ENCODE results near the gene CABP4. TPM values are rescaled to one million over a fixed set of nuclear protein-coding genes. Genes with fewer than 3 reads are reported as not detected.

Gene CABP4
- total RNA-seq, 1 donor from 2014 or later: 3.2 TPM

- Histone ChIP-seq H3K27ac (peak overlapping the region; percentile 65), H3K9me3 (no peaks in the 10 kb centered on the region)
Observed at GRCh38 chr11:67440229-67441097, 14.7 kb upstream of the CABP4 start.

GRCh38 chr11:67441098-67441563 lies 14.0 kb upstream of the CABP4 start:
- ATAC-seq (no peak), DNase-seq (no peak)
- H3K9me3 ChIP-seq: no peaks in the 10 kb centered on the region
- no peaks in the 10 kb centered on the region for H3K27me3 ChIP-seq
- H3K36me3 ChIP-seq: peaks cover 18% of the 10 kb centered on the region
- no peak for TF ChIP-seq CTCF (IDR thresholded peaks at IDR 0.05)
- intact Hi-C loops (cut with DNase I): no loop called here
- H3K4me1 ChIP-seq: peaks cover 24% of the 10 kb centered on the region
- H3K27ac ChIP-seq: no peak overlapping the region
- H3K4me3 ChIP-seq: no peak overlapping the region

More at GRCh38 chr11:67440229-67441097, 14.7 kb upstream of the CABP4 start:
- no peak for TF ChIP-seq CTCF (IDR thresholded peaks at IDR 0.05)
- DNase-seq (no peak), ATAC-seq (no peak)
- intact Hi-C loops (cut with DNase I): no loop called here
- Histone ChIP-seq H3K4me1 (peaks cover 24% of the 10 kb centered on the region), H3K27me3 (no peaks in the 10 kb centered on the region), H3K4me3 (no peak overlapping the region), H3K36me3 (peaks cover 25% of the 10 kb centered on the region)

GRCh38 chr11:67441731-67442351 lies 13.3 kb upstream of the CABP4 start:
- ATAC-seq (no peak), DNase-seq (no peak)
- Histone ChIP-seq H3K4me3 (no peak overlapping the region), H3K27me3 (no peaks in the 10 kb centered on the region), H3K9me3 (no peaks in the 10 kb centered on the region), H3K27ac (no peak overlapping the region), H3K36me3 (peaks cover 18% of the 10 kb centered on the region), H3K4me1 (peaks cover 24% of the 10 kb centered on the region)
- intact Hi-C loops (cut with DNase I): no loop called here
- TF ChIP-seq CTCF (IDR thresholded peaks at IDR 0.05): no peak

- H3K27me3 ChIP-seq: no peaks in the 10 kb centered on the region
- H3K4me1 ChIP-seq: peaks cover 24% of the 10 kb centered on the region
- peak overlapping the region; percentile 94 for H3K27ac ChIP-seq
- DNase-seq: no peak
- peaks cover 14% of the 10 kb centered on the region for H3K36me3 ChIP-seq
- peak overlapping the region; percentile 92 for H3K4me3 ChIP-seq
- no peaks in the 10 kb centered on the region for H3K9me3 ChIP-seq
- ATAC-seq: peak; percentile 1
- no peak for TF ChIP-seq CTCF (IDR thresholded peaks at IDR 0.05)
- intact Hi-C loops (cut with DNase I): no loop called here
Observed at GRCh38 chr11:67442504-67443404, 12.4 kb upstream of the CABP4 start.

GRCh38 chr11:67445515-67445914 lies 9.6 kb upstream of the CABP4 start:
- peaks cover 21% of the 10 kb centered on the region for H3K4me1 ChIP-seq
- DNase-seq (no peak), ATAC-seq (no peak)
- H3K27ac ChIP-seq: no peak overlapping the region
- H3K27me3 ChIP-seq: no peaks in the 10 kb centered on the region
- intact Hi-C loops (cut with DNase I): no loop called here
- no peak for TF ChIP-seq CTCF (IDR thresholded peaks at IDR 0.05)
- no peak overlapping the region for H3K4me3 ChIP-seq
- H3K9me3 ChIP-seq: no peaks in the 10 kb centered on the region
- H3K36me3 ChIP-seq: peaks cover 10% of the 10 kb centered on the region
